Measurements from ENCODE around the gene KANSL1L. TPM values are rescaled to one million over a fixed set of nuclear protein-coding genes. Genes with fewer than 3 reads are reported as not detected.

Gene KANSL1L
- total RNA-seq, 1 donor, result 38.0 TPM

DNA sequence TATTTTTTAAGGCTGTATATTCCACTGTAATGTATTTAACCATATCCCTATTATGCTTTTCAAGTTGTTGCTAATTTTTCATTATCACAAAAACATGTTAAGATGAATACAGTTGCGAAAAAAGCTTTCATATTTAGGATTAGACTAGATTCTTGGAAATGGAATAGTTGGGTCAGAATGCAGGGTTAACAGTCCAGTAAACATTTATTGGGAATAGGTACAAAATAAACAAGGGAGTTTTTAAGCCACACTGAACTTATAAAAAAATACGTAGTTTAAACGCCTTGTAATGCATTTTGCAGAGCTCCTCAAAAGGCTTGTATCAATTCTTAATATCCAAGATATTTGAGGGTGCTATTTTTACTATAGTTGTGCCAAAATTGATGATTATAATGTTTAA lies 133.1 kb downstream of the KANSL1L start:
- Histone ChIP-seq H3K4me1 (ENCODE audit: insufficient read depth, low read length) (no peaks in the 10 kb centered on the region), H3K4me3 (ENCODE audit: insufficient read depth, low read length) (no peak overlapping the region), H3K36me3 (ENCODE audit: insufficient read depth, low read length) (no peaks in the 10 kb centered on the region), H2AFZ (ENCODE audit: low read length) (no peak overlapping the region), H3K4me2 (ENCODE audit: insufficient read depth, low read length) (no peak overlapping the region), H3K79me2 (ENCODE audit: insufficient read depth, low read length) (no peaks in the 10 kb centered on the region), H3K27ac (ENCODE audit: low read depth, low read length) (no peak overlapping the region), H3K27me3 (ENCODE audit: insufficient read depth, low read length) (no peaks in the 10 kb centered on the region), H3K9me3 (ENCODE audit: low read depth, low read length) (no peaks in the 10 kb centered on the region), H4K20me1 (ENCODE audit: insufficient read depth, low read length) (no peaks in the 10 kb centered on the region)
- TF ChIP-seq, protein P1, sequence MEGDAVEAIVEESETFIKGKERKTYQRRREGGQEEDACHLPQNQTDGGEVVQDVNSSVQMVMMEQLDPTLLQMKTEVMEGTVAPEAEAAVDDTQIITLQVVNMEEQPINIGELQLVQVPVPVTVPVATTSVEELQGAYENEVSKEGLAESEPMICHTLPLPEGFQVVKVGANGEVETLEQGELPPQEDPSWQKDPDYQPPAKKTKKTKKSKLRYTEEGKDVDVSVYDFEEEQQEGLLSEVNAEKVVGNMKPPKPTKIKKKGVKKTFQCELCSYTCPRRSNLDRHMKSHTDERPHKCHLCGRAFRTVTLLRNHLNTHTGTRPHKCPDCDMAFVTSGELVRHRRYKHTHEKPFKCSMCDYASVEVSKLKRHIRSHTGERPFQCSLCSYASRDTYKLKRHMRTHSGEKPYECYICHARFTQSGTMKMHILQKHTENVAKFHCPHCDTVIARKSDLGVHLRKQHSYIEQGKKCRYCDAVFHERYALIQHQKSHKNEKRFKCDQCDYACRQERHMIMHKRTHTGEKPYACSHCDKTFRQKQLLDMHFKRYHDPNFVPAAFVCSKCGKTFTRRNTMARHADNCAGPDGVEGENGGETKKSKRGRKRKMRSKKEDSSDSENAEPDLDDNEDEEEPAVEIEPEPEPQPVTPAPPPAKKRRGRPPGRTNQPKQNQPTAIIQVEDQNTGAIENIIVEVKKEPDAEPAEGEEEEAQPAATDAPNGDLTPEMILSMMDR (IDR thresholded peaks at IDR 0.05; ENCODE audit: extremely low read depth, low read depth, low read length), result no peak
- DNase-seq (ENCODE audit: insufficient read length, low spot score, missing footprints), result no peak

DNA sequence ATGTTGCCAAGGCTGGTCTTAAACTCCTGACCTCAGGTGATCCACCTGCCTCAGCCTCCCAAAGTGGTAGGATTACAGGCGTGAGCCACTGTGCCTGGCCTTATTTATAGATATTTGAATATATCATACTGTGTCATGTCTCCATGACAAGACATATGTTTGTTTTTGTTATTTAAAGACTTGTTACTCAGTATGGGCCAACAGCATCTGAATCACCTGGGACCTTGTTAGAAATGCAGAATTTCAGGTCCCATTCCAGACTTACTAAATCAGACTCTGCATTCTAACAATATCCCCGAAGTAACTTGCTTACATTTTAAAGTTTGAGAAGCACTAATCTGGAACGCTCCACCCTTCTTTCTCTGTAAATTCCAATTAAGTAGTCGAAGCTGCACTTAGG lies 135.5 kb downstream of the KANSL1L start:
- H4K20me1 ChIP-seq (ENCODE audit: insufficient read depth, low read length), result no peaks in the 10 kb centered on the region
- H3K79me2 ChIP-seq (ENCODE audit: insufficient read depth, low read length), result no peaks in the 10 kb centered on the region
- DNase-seq (ENCODE audit: insufficient read length, low spot score, missing footprints), result no peak
- H3K9me3 ChIP-seq (ENCODE audit: low read depth, low read length), result no peaks in the 10 kb centered on the region
- TF ChIP-seq, protein P1 (IDR thresholded peaks at IDR 0.05; ENCODE audit: extremely low read depth, low read depth, low read length), result no peak
- no peaks in the 10 kb centered on the region for H3K27me3 ChIP-seq (ENCODE audit: insufficient read depth, low read length)
- no peak overlapping the region for H3K27ac ChIP-seq (ENCODE audit: low read depth, low read length)
- H2AFZ ChIP-seq (ENCODE audit: low read length), result no peak overlapping the region
- no peak overlapping the region for H3K4me2 ChIP-seq (ENCODE audit: insufficient read depth, low read length)
- no peaks in the 10 kb centered on the region for H3K4me1 ChIP-seq (ENCODE audit: insufficient read depth, low read length)
- H3K4me3 ChIP-seq (ENCODE audit: insufficient read depth, low read length), result no peak overlapping the region
- H3K36me3 ChIP-seq (ENCODE audit: insufficient read depth, low read length), result no peaks in the 10 kb centered on the region

DNA sequence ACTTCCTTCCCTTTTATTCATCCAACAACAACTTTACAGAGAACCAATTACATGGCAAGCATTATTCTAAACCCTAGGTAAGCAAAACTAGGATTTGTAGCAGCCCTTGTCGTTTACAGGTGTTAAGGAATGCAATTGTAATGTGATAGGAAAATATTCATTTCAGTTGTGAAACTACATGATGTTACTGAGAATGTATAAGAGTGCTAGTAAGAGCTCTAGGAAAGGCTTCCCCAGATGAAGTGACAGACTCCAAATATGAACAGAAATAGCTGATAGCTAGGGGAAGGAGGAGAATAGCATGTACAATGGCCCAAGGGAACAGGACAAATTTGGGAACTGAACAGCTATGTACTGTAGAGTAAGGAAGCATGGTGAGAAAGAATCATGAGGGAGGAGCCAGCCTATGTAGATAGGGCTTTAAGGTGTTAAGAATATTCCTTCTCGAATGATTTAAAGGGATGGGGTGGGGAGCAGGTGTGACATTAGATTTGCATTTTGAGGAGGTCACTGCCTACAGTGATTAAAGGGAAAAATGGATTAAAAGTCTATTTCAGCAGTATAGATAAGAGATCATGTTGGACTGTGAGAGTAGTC lies 137.0 kb downstream of the KANSL1L start:
- H3K36me3 ChIP-seq (ENCODE audit: insufficient read depth, low read length), result no peaks in the 10 kb centered on the region
- H3K9me3 ChIP-seq (ENCODE audit: low read depth, low read length), result no peaks in the 10 kb centered on the region
- H4K20me1 ChIP-seq (ENCODE audit: insufficient read depth, low read length), result no peaks in the 10 kb centered on the region

DNA sequence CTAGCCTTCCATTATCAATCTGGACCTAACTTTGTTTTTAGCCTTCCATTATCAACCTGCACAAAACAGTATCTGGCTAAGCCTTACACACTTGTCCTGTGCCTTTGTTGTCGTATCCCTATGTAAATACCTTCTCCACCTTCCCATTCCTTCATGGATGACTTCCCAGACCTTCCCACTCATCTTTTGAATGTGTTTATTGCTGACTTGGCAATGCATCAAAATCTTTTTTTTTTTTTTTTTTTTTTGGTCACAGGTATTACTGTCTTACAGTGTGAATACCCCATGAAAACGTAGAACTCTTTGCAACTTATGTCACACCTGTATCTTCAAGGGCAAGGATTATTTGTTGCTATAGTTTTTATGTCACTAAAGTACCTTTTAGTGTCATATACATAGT lies 143.0 kb downstream of the KANSL1L start:
- no peaks in the 10 kb centered on the region for H4K20me1 ChIP-seq (ENCODE audit: insufficient read depth, low read length)
- no peaks in the 10 kb centered on the region for H3K4me1 ChIP-seq (ENCODE audit: insufficient read depth, low read length)
- H3K4me2 ChIP-seq (ENCODE audit: insufficient read depth, low read length), result no peak overlapping the region
- no peak for DNase-seq (ENCODE audit: insufficient read length, low spot score, missing footprints)
- H3K79me2 ChIP-seq (ENCODE audit: insufficient read depth, low read length), result no peaks in the 10 kb centered on the region
- H3K9me3 ChIP-seq (ENCODE audit: low read depth, low read length), result no peaks in the 10 kb centered on the region
- no peak overlapping the region for H3K4me3 ChIP-seq (ENCODE audit: insufficient read depth, low read length)
- H3K27me3 ChIP-seq (ENCODE audit: insufficient read depth, low read length), result no peaks in the 10 kb centered on the region
- peaks cover 2% of the 10 kb centered on the region for H3K36me3 ChIP-seq (ENCODE audit: insufficient read depth, low read length)
- no peak overlapping the region for H3K27ac ChIP-seq (ENCODE audit: low read depth, low read length)
- TF ChIP-seq, protein P1 (IDR thresholded peaks at IDR 0.05; ENCODE audit: extremely low read depth, low read depth, low read length), result no peak
- no peak overlapping the region for H2AFZ ChIP-seq (ENCODE audit: low read length)

More for the DNA sequence above, 137.0 kb downstream of the KANSL1L start:
- Histone ChIP-seq H3K4me3 (ENCODE audit: insufficient read depth, low read length) (no peak overlapping the region), H3K79me2 (ENCODE audit: insufficient read depth, low read length) (no peaks in the 10 kb centered on the region), H3K4me2 (ENCODE audit: insufficient read depth, low read length) (no peak overlapping the region), H3K27me3 (ENCODE audit: insufficient read depth, low read length) (no peaks in the 10 kb centered on the region), H3K4me1 (ENCODE audit: insufficient read depth, low read length) (no peaks in the 10 kb centered on the region), H3K27ac (ENCODE audit: low read depth, low read length) (no peak overlapping the region), H2AFZ (ENCODE audit: low read length) (no peak overlapping the region)
- DNase-seq (ENCODE audit: insufficient read length, low spot score, missing footprints), result no peak
- TF ChIP-seq, protein P1 (IDR thresholded peaks at IDR 0.05; ENCODE audit: extremely low read depth, low read depth, low read length), result no peak

Measured in osteoblast (primary cell).